Measurements from ENCODE around the gene HNRNPH1. TPM values are rescaled to one million over a fixed set of nuclear protein-coding genes. Genes with fewer than 3 reads are reported as not detected.
"Not testable (repeated sequence)": the region's sequence is repeated elsewhere in the genome, so short reads cannot be mapped to it uniquely, and the experiment has no call there.

The HNRNPH1 gene, protein sequence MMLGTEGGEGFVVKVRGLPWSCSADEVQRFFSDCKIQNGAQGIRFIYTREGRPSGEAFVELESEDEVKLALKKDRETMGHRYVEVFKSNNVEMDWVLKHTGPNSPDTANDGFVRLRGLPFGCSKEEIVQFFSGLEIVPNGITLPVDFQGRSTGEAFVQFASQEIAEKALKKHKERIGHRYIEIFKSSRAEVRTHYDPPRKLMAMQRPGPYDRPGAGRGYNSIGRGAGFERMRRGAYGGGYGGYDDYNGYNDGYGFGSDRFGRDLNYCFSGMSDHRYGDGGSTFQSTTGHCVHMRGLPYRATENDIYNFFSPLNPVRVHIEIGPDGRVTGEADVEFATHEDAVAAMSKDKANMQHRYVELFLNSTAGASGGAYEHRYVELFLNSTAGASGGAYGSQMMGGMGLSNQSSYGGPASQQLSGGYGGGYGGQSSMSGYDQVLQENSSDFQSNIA
- total RNA-seq, result 100 to 1,000 TPM; 260 to 398 TPM

DNA sequence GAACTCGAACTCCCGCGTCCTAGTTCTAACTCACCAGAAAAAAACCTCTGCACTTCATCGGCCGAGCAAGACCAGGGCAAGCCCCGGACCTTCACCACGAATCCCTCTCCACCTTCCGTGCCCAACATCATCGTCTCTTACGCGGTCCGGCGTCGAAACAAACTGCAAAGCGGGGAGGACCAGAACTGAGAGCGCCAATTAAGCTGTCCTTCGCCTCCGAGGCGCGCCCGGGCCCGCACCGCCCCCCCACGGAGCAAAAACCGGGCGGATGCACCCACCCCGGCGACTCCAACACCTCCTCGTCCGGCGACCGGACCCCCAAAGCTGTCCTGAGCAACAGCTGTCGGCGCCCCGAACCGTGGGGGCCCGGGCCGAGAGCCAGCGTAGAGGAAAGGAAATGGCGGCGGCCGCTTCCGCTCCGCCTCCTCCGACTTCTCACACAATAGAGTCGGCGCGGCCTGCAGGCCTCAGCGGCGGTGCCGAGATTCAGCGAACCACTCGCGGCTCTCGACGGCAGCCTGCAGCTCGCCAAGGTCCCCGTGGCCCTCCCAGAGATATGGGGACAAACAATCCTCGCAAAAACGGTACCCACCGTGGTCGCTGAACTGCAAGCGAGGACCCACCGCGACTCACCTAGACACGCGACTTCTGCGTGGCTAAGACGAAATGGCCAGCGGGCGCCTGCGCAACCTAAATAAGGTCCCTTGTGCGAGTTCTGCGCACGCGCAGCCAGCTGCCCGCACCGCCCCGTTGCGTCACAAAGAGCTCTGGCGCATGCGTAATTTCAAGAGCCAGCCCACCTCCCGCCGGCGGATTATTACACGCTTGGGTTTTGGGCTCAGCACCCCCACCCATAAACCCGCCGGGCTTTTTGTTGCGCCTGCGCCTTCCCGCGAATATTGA, at the start of gene HNRNPH1:
Gene HNRNPH1, minus strand, starts transcription at position 669 of the 903 bp plus-strand sequence. Its CDS starts 538 bp downstream, at position 131.
- peak; percentile 99 for TF ChIP-seq POLR2A (IDR thresholded peaks at IDR 0.05)
- TF ChIP-seq, protein P1, sequence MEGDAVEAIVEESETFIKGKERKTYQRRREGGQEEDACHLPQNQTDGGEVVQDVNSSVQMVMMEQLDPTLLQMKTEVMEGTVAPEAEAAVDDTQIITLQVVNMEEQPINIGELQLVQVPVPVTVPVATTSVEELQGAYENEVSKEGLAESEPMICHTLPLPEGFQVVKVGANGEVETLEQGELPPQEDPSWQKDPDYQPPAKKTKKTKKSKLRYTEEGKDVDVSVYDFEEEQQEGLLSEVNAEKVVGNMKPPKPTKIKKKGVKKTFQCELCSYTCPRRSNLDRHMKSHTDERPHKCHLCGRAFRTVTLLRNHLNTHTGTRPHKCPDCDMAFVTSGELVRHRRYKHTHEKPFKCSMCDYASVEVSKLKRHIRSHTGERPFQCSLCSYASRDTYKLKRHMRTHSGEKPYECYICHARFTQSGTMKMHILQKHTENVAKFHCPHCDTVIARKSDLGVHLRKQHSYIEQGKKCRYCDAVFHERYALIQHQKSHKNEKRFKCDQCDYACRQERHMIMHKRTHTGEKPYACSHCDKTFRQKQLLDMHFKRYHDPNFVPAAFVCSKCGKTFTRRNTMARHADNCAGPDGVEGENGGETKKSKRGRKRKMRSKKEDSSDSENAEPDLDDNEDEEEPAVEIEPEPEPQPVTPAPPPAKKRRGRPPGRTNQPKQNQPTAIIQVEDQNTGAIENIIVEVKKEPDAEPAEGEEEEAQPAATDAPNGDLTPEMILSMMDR (IDR thresholded peaks at IDR 0.05), result peak in 1 of 4 experiments; percentile 6
- TF ChIP-seq POLR2AphosphoS5 (IDR thresholded peaks at IDR 0.05), result peak; percentile 98

DNA sequence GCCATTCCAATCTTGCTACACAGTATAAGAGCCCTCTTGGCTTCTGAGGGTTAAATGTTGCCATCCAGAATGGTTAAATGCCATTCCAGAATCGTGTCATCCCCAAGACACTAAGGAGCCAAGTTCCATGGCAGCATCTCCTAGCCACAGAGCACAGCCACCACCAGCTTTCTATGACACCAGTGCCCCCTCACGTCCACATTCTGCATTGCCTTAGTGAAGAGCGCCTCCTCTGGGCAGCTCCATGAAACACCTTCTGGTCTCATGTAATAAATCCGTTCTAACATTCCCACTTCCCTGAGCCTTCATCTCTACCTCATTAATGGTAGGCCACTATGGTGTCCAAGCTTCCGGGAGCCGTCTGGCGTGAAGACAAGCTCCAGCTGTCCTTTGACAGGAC, 44.9 kb upstream of the HNRNPH1 start:
- no peaks in the 10 kb centered on the region for H3K27me3 ChIP-seq (replicated peaks; ENCODE audit: insufficient read depth)
- H3K36me3 ChIP-seq, result no peaks in the 10 kb centered on the region
- DNase-seq (ENCODE audit: low spot score), result no peak
- no peaks in the 10 kb centered on the region for H3K9me3 ChIP-seq
- H3K27ac ChIP-seq, result no peak overlapping the region
- intact Hi-C loops (cut with DNase I), result no loop called here
- no peak for TF ChIP-seq POLR2AphosphoS5 (IDR thresholded peaks at IDR 0.05)
- TF ChIP-seq, protein P1 (IDR thresholded peaks at IDR 0.05), result peak in 2 of 4 experiments; percentile 25 to 34
- no peak overlapping the region for H3K4me3 ChIP-seq
- H3K4me1 ChIP-seq (replicated peaks), result no peaks in the 10 kb centered on the region
- WGBS, result 43% methylated on average over 7 of the region's 7 CpGs

More for the DNA sequence above, at the start of gene HNRNPH1:
- intact Hi-C loops (cut with DNase I), result loop anchor here (2.0 kb wide), 1 partner anchor 64 kb away; no protein-coding TSS in a partner anchor
- Histone ChIP-seq H3K4me1 (replicated peaks) (peaks cover 13% of the 10 kb centered on the region), H3K36me3 (peaks cover 0 to 5% of the 10 kb centered on the region in 2 donors), H3K27ac (peak within 1 kb of the TSS; percentile 100), H3K27me3 (replicated peaks; ENCODE audit: insufficient read depth) (no peaks in the 10 kb centered on the region), H3K4me3 (peak within 1 kb of the TSS; percentile 99 to 100), H3K9me3 (no peaks in the 10 kb centered on the region)
- peak; percentile 98 for DNase-seq (ENCODE audit: low spot score)
- under 1% methylated on average over 92 of the region's 92 CpGs for WGBS

DNA sequence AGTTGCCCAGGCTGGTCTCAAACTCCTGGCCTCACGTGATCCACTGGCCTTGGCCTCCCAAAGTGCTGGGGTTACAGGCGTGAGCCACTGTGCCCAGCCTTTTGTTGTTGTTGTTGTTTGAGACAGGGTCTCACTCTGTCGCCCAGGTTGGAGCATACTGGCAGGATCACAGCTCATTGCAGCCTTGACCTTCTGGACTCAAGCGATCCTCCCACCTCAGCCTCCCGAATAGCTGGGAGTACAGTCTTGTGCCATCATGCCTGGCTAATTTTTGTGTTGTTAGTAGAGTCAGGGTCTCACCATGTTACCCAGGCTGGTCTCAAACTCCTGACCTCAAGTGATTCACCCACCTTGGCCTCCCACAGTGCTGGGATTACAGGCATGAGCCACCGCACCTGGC, 38.2 kb upstream of the HNRNPH1 start:
- H3K9me3 ChIP-seq; H3K27me3 ChIP-seq (replicated peaks; ENCODE audit: insufficient read depth); H3K36me3 ChIP-seq; intact Hi-C loops (cut with DNase I); DNase-seq (ENCODE audit: low spot score); H3K4me3 ChIP-seq; H3K4me1 ChIP-seq (replicated peaks); H3K27ac ChIP-seq: not testable (repeated sequence)
- WGBS, result 98% methylated on average over 6 of the region's 6 CpGs

DNA sequence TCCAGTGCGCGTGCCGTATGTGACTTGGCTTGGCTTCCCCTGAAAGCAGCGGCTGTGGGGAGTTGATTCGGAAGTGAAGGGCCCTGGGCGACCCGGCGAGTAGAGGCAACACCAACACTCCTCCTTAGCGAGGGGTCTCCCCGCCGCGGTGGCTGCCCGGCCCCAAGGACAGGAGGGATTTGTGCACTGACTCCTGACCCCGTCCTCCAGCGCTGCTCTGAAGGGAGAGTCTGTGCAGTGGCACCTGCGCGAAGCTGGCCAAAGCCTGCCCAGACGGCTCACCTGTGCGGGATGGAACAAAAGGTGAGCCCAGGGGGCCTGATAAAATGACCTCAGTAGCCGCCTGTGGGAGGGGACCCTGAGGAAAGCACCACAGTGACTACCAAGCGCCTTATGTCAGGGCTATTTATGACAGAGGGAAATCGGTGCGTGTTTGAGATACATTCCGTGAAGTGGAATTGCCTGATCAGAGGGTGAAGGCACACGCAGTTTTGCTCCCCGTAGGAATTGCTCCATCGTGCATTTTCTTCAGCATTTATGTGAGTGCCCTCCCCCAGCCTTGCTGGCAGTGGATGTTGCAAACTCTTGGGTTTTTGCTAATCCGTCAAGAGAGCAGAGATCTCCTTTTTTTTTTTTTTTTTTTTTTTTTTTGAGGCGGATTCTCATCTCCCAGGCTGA, 34.8 kb upstream of the HNRNPH1 start:
- H3K36me3 ChIP-seq; H3K4me1 ChIP-seq (replicated peaks); H3K27me3 ChIP-seq (replicated peaks; ENCODE audit: insufficient read depth); DNase-seq (ENCODE audit: low spot score); H3K27ac ChIP-seq; H3K9me3 ChIP-seq: not testable (repeated sequence)
- peak overlapping the region; percentile 20 to 33 for H3K4me3 ChIP-seq
- intact Hi-C loops (cut with DNase I), result loop anchor here (2.0 kb wide), 1 partner anchor 136 kb away; no protein-coding TSS in a partner anchor
- WGBS, result 4% methylated on average over 11 of the region's 29 CpGs

DNA sequence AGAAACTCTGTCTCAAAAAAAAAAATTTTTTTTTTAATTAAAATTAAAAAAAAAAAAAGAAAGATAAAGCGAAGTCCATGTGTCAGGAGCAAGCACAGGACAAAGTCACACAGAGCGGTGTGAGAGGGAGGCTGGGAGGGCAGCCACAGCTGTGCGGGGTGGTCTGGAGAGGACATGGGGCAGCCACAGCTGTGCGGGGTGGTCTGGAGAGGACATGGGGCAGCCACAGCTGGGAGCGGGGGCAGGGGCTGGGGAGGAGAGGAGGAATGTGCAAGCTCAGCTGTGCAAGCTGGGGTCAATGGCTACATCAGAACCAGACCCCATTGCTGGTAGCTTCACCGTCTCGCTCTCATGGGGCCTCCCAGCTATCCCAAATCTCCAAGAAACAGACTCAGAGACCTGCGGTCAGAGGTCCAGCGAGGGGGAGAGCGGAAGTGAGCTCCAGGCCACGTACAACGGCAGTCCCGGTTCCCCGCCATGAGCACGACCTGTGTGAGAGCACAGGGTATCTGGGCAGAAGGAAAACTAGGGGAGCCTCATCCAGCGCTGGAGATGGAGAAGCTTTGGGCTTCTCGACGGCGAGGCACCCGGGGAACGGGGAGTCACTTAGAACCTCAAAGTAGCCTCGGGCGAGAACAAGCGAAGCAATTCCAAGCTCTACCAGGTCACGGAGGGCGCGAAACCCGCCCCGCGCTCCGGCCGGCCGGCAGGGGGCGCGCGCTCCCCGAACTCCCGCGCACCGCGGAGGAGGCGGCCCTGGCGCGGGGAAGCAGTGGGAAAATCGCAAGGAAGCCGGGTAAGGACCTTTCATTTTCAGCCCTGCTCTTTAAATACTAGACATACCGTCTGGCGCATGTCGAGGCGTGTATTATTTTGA, 34.1 kb upstream of the HNRNPH1 start:
- not testable (repeated sequence) for H3K4me1 ChIP-seq (replicated peaks); H3K27me3 ChIP-seq (replicated peaks; ENCODE audit: insufficient read depth); H3K27ac ChIP-seq; H3K4me3 ChIP-seq; DNase-seq (ENCODE audit: low spot score); H3K36me3 ChIP-seq; H3K9me3 ChIP-seq
- intact Hi-C loops (cut with DNase I), result loop anchor here (2.0 kb wide), 1 partner anchor 137 kb away; no protein-coding TSS in a partner anchor
- 52% methylated on average over 7 of the region's 50 CpGs for WGBS

DNA sequence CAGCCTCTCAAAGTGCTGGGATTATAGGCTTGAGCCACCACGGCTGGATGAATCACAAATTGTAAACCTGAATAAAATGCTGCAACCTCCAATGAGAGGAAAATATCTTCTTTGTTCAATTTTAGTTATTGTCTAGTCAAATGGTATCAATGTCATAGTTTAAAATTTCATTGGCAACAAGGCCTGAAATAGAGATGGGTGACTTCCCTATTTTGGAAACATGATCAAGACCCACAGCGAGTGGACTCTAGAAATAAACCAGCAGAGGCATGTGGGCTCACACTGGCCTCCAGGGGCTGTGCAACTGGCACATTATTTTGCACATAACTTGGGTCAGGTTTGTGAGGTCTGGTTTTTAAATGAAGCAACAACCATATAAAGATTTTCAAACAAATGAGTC, 29.7 kb upstream of the HNRNPH1 start:
- H3K9me3 ChIP-seq; H3K27ac ChIP-seq; H3K36me3 ChIP-seq; H3K4me3 ChIP-seq; H3K27me3 ChIP-seq (replicated peaks; ENCODE audit: insufficient read depth); DNase-seq (ENCODE audit: low spot score); H3K4me1 ChIP-seq (replicated peaks); intact Hi-C loops (cut with DNase I): not testable (repeated sequence)
- 63% methylated on average over 2 of the region's 2 CpGs for WGBS

DNA sequence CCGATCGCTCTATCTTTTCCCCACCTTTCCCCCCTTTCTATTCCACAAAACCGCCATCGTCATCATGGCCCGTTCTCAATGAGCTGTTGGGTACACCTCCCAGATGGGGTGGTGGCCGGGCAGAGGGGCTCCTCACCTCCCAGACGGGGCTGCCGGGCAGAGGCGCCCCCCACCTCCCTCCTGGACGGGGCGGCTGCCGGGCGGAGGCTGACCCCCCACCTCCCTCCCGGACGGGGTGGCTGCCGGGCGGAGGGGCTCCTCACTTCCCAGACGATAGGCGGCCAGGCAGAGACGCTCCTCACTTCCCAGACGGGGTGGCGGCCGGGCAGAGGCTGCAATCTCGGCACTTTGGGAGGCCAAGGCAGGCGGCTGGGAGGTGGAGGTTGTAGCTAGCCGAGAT, 26.8 kb upstream of the HNRNPH1 start:
- WGBS, result 93% methylated on average over 19 of the region's 26 CpGs
- H3K27ac ChIP-seq, result not testable (repeated sequence)

DNA sequence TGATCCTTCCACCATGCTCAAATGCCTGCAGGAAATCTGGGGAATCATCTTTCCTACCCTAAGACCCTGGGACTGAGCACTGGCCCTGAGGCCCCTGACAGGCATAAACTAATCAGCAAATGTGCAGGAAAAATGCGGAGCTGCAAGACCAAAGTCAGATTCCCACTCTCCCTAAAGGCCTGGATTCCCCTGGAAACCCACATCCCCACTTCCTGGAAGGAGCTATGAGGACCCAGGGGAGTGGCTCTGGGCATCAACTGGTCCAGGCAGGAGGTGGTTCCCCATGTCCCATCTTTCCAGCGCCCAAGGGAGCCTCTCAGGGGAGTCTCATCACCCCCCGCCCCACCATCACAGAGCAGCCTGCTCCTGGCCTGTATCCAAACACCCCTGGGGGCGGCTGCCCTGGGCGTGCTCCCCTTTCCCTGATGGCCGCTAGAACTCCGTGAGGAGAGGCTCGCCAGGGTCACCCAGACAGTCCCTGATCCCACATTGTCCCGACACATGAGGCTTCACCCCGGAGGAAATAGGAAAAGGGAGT, 25.8 kb upstream of the HNRNPH1 start:
- H3K27ac ChIP-seq; H3K4me1 ChIP-seq (replicated peaks); H3K36me3 ChIP-seq; H3K4me3 ChIP-seq; DNase-seq (ENCODE audit: low spot score); H3K9me3 ChIP-seq; H3K27me3 ChIP-seq (replicated peaks; ENCODE audit: insufficient read depth); intact Hi-C loops (cut with DNase I): not testable (repeated sequence)
- WGBS, result 87% methylated on average over 9 of the region's 10 CpGs

More for the DNA sequence above, 26.8 kb upstream of the HNRNPH1 start:
- H3K36me3 ChIP-seq; intact Hi-C loops (cut with DNase I); H3K27me3 ChIP-seq (replicated peaks; ENCODE audit: insufficient read depth); H3K4me3 ChIP-seq; H3K4me1 ChIP-seq (replicated peaks); H3K9me3 ChIP-seq; DNase-seq (ENCODE audit: low spot score): not testable (repeated sequence)
